Central memory CD4-positive, alpha-beta T cell (primary cell): ENCODE data around the gene SLC6A9.

Experiments
- DNase-seq: peaks from one replicate; pipeline ENCODE4 v3.0.0; 2022

SLC6A9 gene

GRCh38 chr1:43998000-43998378 is 33.3 kb downstream of the SLC6A9 start:
- no peak for DNase-seq

- DNase-seq: no peak
These were observed 33.8 kb downstream of the SLC6A9 start for GRCh38 chr1:43997295-43997999.

GRCh38 chr1:43996733-43997115 is 34.5 kb downstream of the SLC6A9 start:
- DNase-seq: no peak

DNA sequence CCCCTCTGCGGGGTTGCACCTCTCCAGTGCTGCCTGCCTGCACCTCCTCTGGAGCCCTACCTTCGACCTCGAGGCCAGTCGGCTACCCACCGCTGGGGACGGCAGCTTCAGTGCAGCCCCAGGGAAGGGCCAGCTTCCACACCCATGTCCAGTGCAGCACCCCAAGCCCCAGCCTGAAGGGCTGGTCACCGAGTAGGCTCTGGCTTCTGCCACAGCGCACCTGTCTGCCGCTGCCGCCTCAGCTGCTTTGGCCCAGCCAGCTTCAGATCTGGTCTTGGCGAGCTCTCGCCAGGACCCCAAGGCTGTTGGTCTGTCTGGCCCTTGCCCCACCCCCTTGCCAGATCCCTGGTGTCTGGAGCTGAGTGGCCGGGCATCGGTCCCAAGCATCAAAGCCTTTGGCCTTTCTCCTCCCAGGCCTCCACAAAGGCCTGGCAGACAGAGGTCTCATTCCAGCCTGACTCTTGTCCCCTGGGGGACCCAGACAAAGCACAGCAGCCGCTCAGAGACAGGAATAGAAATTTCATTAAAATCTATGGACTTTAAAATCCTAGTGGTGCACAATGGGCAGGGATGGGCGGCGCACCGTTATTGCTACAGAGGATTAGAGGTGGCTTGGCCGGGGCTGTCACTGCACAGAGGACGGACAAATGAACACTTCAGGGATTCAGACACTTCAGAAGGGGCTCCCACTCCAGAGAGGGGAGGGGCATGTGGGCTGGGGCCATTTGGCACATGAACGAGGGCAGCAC is 35.1 kb downstream of the SLC6A9 start:
- DNase-seq: no peak

- no peak for DNase-seq
These were observed 36.2 kb downstream of the SLC6A9 start for GRCh38 chr1:43994794-43995790.

- no peak for DNase-seq
These were observed 37.2 kb downstream of the SLC6A9 start for GRCh38 chr1:43994071-43994470.

DNA sequence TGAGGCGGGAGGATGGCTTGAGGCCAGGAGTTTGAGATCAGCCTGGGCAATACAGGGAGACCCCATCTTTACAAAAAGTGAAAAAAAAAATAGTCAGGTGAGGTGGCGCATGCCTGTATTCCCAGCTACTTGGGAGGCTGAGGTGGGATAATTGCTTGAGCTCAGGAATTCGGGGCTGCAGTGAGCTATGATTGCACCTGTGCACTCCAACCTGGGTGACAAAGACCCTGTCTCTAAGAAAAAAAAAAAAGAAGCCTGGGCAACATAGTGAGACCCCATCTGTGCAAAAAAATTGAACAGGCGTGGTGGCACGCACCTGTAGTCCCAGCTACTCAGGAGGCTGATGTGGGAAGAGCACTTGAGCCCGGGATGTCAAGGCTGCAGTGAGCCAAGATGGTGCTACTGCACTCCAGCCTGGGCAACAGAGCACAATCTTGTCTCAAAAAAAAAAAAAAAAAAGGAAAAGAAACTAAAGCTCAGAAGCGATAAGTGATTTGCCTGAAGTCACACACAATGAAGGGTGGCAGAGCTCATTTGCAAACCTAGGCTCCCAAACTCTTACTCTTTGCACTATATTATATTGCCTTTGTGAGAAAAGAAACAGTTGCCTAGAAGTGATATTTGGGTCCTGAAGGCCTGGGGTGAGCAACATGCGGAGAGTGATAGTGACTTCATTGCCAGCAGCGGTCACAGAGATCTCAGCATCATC is 37.9 kb downstream of the SLC6A9 start:
- DNase-seq: no peak

GRCh38 chr1:43992232-43992995 is 38.8 kb downstream of the SLC6A9 start:
- no peak for DNase-seq

GRCh38 chr1:43991476-43992231 is 39.6 kb downstream of the SLC6A9 start, which contains the start of gene CCDC24:
Gene CCDC24 (plus strand): TSS chr1:43991599. CDS start chr1:43991879, 280 bp downstream.
- DNase-seq: peak; percentile 62

DNA sequence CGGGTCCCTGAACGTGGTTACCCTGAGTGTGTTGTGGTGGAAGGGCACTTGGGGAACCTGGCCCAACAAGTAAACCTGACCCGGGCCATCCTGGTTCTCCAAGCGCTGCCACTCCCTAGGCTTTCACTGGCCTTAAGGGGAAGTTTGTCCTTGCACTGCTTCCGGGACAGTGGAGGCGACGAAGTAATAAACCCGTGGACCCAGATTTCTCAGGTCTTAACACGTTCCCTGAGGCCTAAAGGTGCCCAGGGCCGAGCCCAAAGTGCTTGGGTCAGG is 40.1 kb downstream of the SLC6A9 start:
- no peak for DNase-seq

- DNase-seq: no peak
These were observed 40.7 kb downstream of the SLC6A9 start for GRCh38 chr1:43990271-43991199.

GRCh38 chr1:43987159-43987902 is 43.9 kb downstream of the SLC6A9 start:
- DNase-seq: no peak

DNA sequence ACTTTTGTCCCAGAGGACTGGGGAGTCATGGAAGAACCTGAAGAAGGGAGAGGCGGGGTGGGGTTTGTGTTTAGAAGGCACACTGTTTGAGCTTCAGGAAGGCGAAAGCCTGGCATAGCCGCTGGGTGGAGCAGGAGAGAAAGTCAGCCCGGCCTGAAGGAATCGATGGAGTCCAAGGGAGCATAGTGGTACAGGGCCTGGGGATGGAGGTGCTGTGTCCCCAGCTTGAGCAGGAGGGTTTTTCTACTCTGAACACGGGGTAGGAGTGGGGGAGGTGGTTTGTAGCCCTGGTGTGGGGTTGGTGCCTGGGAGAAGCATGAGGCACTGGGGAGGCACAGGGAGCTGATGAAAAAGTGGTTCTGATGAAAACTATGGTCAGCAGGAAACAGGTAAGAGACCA is 44.5 kb downstream of the SLC6A9 start:
- no peak for DNase-seq

- no peak for DNase-seq
These were observed 45.2 kb downstream of the SLC6A9 start for GRCh38 chr1:43985984-43986595.

- no peak for DNase-seq
These were observed 46.4 kb downstream of the SLC6A9 start for GRCh38 chr1:43984855-43985254.

- no peak for DNase-seq
These were observed 47.9 kb downstream of the SLC6A9 start for GRCh38 chr1:43983253-43983899.

DNA sequence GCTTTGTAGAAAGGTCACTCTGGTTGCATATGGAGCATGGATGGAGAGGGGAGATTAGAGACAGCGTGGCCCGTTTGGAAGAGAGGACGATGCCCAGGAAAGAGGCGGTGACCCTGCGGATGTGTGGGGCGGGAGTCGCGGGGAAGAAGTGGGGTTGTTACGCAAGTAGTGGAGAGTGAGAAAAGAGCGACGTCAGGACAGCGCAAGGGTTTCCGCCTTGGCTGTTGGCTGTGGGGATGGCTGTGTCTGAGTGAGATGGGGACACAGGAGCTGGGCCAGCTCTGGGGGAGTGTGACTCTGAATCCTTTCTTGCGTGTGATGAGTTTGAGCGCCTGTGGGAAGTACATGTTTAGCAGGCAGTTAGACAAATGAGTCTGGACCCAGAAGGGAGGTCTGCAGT is 48.5 kb downstream of the SLC6A9 start:
- DNase-seq: no peak

DNA sequence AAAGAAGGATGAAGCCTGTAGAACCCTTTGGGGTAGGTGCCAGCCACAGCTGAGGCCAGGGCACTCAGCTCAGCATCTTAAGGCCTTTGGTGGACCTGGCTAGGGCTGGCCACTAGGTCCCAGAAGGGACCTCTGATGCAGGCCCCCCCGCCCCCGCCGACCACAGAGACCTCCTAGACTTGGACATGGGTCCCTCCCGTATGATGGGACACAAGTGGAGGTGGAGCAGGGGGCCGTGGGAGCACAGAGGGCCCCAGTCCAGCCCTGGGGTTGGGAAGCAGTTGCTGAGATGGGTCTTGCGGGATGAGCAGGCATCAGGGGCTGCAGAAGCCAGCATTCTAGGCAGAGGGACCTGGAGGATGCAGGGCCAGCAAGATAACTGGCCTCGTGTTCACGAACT is 49.0 kb downstream of the SLC6A9 start:
- no peak for DNase-seq
